Endodermal cell (in vitro differentiated cells): Measurements from ENCODE around the gene KRT33B. TPM values are rescaled to one million over a fixed set of nuclear protein-coding genes. Genes with fewer than 3 reads are reported as not detected.

ENCODE experiments used
- DNase-seq: peaks from one replicate; pipeline ENCODE4 v3.0.0-alpha.2; 2017
- H3K27ac ChIP-seq: 2 replicates; pipeline ENCODE4 v1.5.1; 2013; ENCODE audit warnings: mild to moderate bottlenecking, low read depth, low read length, moderate library complexity
- H3K27me3 ChIP-seq: 2 replicates; pipeline ENCODE4 v1.6.1; 2013; ENCODE audit warnings: mild to moderate bottlenecking, low read length, moderate library complexity; ENCODE audit not compliant: insufficient read depth, control insufficient read depth, poor library complexity, severe bottlenecking
- H3K36me3 ChIP-seq: 2 replicates; pipeline ENCODE4 v1.7.0; 2013; ENCODE audit warnings: mild to moderate bottlenecking, low read length, moderate library complexity; ENCODE audit not compliant: control insufficient read depth, insufficient read depth
- H3K4me1 ChIP-seq: one replicate; pipeline ENCODE4 v1.7.0; 2013; ENCODE audit warnings: low read length; ENCODE audit not compliant: control insufficient read depth, insufficient read depth
- H3K4me3 ChIP-seq: 2 replicates; pipeline ENCODE4 v1.5.1; 2013; ENCODE audit warnings: mild to moderate bottlenecking, low read length, moderate library complexity
- H3K9ac ChIP-seq: 2 replicates; pipeline ENCODE4 v1.6.1; 2013; ENCODE audit warnings: mild to moderate bottlenecking, low read length, moderate library complexity; ENCODE audit not compliant: poor library complexity, severe bottlenecking; ENCODE audit errors: extremely low read depth
- H3K9me3 ChIP-seq: 2 replicates; pipeline ENCODE4 v1.6.1; 2013; ENCODE audit warnings: mild to moderate bottlenecking, low read length, moderate library complexity; ENCODE audit not compliant: control insufficient read depth
- H3K27ac Mint-ChIP-seq: 2 replicates; pipeline ENCODE4 v1.8.0; 2020; ENCODE audit warnings: mixed read lengths
- H3K27me3 Mint-ChIP-seq: 2 replicates; pipeline ENCODE4 v1.8.0; 2021; ENCODE audit warnings: mild to moderate bottlenecking, mixed read lengths; ENCODE audit not compliant: insufficient read depth
- H3K36me3 Mint-ChIP-seq: 2 replicates; pipeline ENCODE4 v1.8.0; 2020; ENCODE audit warnings: low read depth, mixed read lengths
- H3K4me1 Mint-ChIP-seq: 2 replicates; pipeline ENCODE4 v1.8.0; 2020; ENCODE audit warnings: mixed read lengths
- H3K4me3 Mint-ChIP-seq: 2 replicates; pipeline ENCODE4 v1.8.0; 2020; ENCODE audit warnings: mild to moderate bottlenecking, moderate library complexity, mixed read lengths
- H3K9me3 Mint-ChIP-seq: 2 replicates; pipeline ENCODE4 v1.8.0; 2020; ENCODE audit warnings: mild to moderate bottlenecking, mixed read lengths
- CTCF ChIP-seq: fragments of 200-600 bp; sonication (generic); conservative IDR thresholded peaks from 2 replicates; pipeline ENCODE4 v1.5.0; 2021; ENCODE audit warnings: antibody characterized with exemption, mild to moderate bottlenecking
- WGBS, 2 experiments: methylation state at CpG; one replicate each; pipeline versions ENCODE4 v1.1.5 to v1.1.7; 2013; ENCODE audit warnings: missing lambda C conversion rate in 2 of 2, mixed read lengths in 1 of 2; ENCODE audit not compliant: insufficient coverage in 1 of 2, insufficient read length in 1 of 2; 5-methylcytosine and 5-hydroxymethylcytosine counted together
- total RNA-seq, 2 donors: library from RNA; stranded (reverse); fragmentation: NEBNext Ultra II Directional in 1 of 2; extraction: Animal tissue kit (Norgen Biotek cat#: 25700) in 1 of 2; gene quantifications; 2 replicates in 1 of 2; 3 replicates in 1 of 2; pipeline ENCODE4 v1.2.1, GENCODE V29; 2021

The KRT33B gene
- total RNA-seq, 2 donors from 2014 or later = not detected

- Mint-ChIP-seq H3K4me1 (peaks cover 5% of the 10 kb centered on the region), H3K36me3 (no peaks in the 10 kb centered on the region), H3K27ac (no peak overlapping the region), H3K4me3 (no peak overlapping the region), H3K9me3 (no peaks in the 10 kb centered on the region), H3K27me3 (peaks cover 1% of the 10 kb centered on the region)
- Histone ChIP-seq H3K4me1 (no peaks in the 10 kb centered on the region), H3K27me3 (peaks cover 8% of the 10 kb centered on the region), H3K9ac (no peak overlapping the region), H3K4me3 (no peak overlapping the region), H3K36me3 (no peaks in the 10 kb centered on the region), H3K9me3 (no peaks in the 10 kb centered on the region), H3K27ac (no peak overlapping the region)
- WGBS, 2 experiments = 92 to 100% methylated on average over 3 to 4 of the region's 4 CpGs
- DNase-seq = no peak
- no peak for TF ChIP-seq CTCF
Measured at GRCh38 chr17:41415411-41415810, 45.8 kb upstream of the KRT33B start.

- Mint-ChIP-seq H3K4me3 (no peak overlapping the region), H3K27ac (no peak overlapping the region), H3K27me3 (peaks cover 1% of the 10 kb centered on the region), H3K9me3 (no peaks in the 10 kb centered on the region), H3K4me1 (peaks cover 5% of the 10 kb centered on the region), H3K36me3 (no peaks in the 10 kb centered on the region)
- 96 to 100% methylated on average over 1 to 2 of the region's 2 CpGs for WGBS, 2 experiments
- Histone ChIP-seq H3K9ac (no peak overlapping the region), H3K36me3 (no peaks in the 10 kb centered on the region), H3K27me3 (no peaks in the 10 kb centered on the region), H3K27ac (no peak overlapping the region), H3K4me3 (no peak overlapping the region), H3K9me3 (no peaks in the 10 kb centered on the region), H3K4me1 (no peaks in the 10 kb centered on the region)
- TF ChIP-seq CTCF = no peak
- DNase-seq = no peak
Measured at GRCh38 chr17:41413982-41414381, 44.4 kb upstream of the KRT33B start.

- DNase-seq = peak; percentile 67
- H3K4me1 ChIP-seq = no peaks in the 10 kb centered on the region
- no peak overlapping the region for H3K4me3 ChIP-seq
- H3K4me1 Mint-ChIP-seq = peaks cover 5% of the 10 kb centered on the region
- H3K9me3 ChIP-seq = no peaks in the 10 kb centered on the region
- H3K36me3 ChIP-seq = no peaks in the 10 kb centered on the region
- no peak overlapping the region for H3K27ac Mint-ChIP-seq
- peaks cover under 1% of the 10 kb centered on the region for H3K27me3 Mint-ChIP-seq
- H3K27ac ChIP-seq = no peak overlapping the region
- TF ChIP-seq CTCF = no peak
- no peaks in the 10 kb centered on the region for H3K36me3 Mint-ChIP-seq
- H3K9me3 Mint-ChIP-seq = no peaks in the 10 kb centered on the region
- H3K9ac ChIP-seq = no peak overlapping the region
- H3K27me3 ChIP-seq = no peaks in the 10 kb centered on the region
- H3K4me3 Mint-ChIP-seq = no peak overlapping the region
- WGBS, 2 experiments = 35 to 63% methylated on average over 4 to 5 of the region's 5 CpGs
Measured at GRCh38 chr17:41413353-41413957, 43.8 kb upstream of the KRT33B start.
